ENCODE data around the gene GALNT9. TPM values are rescaled to one million over a fixed set of nuclear protein-coding genes. Genes with fewer than 3 reads are reported as not detected.

Gene GALNT9
- total and polyA plus RNA-seq, 2 experiments from 2014 or later: 0.33 to 1.4 TPM

DNA sequence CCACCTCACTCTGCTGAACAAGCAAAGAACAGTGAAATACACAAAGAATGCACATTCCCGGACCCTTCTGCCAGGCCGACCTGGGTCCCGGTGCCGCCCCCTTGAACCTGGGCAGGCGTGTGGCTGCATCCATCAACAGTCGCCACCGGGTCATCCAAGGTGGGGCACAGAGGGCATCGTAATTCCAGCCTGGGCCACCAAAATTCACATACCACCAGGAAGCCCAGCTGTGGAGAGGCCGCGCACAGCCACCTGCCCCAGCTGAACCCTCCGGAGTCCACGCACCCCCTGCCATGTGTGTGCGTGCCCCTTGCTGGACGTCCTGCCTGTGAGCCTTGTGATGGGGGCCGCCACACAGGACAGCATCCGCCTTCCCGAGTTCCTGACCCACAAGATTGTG lies 99.5 kb downstream of the GALNT9 start:
- in situ Hi-C loops (cut with MboI): no loop called here
- Histone ChIP-seq H3K9me3 (ENCODE audit: low read depth) (no peaks in the 10 kb centered on the region), H3K4me1 (ENCODE audit: insufficient read depth) (no peaks in the 10 kb centered on the region), H3K79me2 (ENCODE audit: insufficient read depth) (no peaks in the 10 kb centered on the region), H3K4me2 (ENCODE audit: unreplicated experiment) (no peak overlapping the region), H3K27ac (no peak overlapping the region), H3K27me3 (replicated peaks; ENCODE audit: insufficient read depth) (peaks cover 25% of the 10 kb centered on the region; the same call in 1 of the 2 replicates), H3F3A (ENCODE audit: insufficient read depth) (no peaks in the 10 kb centered on the region), H4K20me1 (ENCODE audit: insufficient read depth) (no peaks in the 10 kb centered on the region), H3K9ac (no peak overlapping the region), H3K36me3 (ENCODE audit: low read depth) (no peaks in the 10 kb centered on the region), H2AFZ (no peak overlapping the region), H3K9me2 (ENCODE audit: insufficient read depth) (no peaks in the 10 kb centered on the region), H3K4me3 (no peak overlapping the region)
- DNase-seq: no peak
- WGBS, 2 experiments (ENCODE audit: low coverage in 1 of 2, low lambda C conversion rate in 2 of 2, missing lambda C conversion rate in 2 of 2): 78% methylated on average over 17 of the region's 17 CpGs
- no peak for TF ChIP-seq EZH2phosphoT487 (IDR thresholded peaks at IDR 0.05; ENCODE audit: insufficient read depth, low read depth)
- TF ChIP-seq EZH2 (IDR thresholded peaks at IDR 0.05; ENCODE audit: insufficient read depth, poor library complexity, severe bottlenecking): no peak

DNA sequence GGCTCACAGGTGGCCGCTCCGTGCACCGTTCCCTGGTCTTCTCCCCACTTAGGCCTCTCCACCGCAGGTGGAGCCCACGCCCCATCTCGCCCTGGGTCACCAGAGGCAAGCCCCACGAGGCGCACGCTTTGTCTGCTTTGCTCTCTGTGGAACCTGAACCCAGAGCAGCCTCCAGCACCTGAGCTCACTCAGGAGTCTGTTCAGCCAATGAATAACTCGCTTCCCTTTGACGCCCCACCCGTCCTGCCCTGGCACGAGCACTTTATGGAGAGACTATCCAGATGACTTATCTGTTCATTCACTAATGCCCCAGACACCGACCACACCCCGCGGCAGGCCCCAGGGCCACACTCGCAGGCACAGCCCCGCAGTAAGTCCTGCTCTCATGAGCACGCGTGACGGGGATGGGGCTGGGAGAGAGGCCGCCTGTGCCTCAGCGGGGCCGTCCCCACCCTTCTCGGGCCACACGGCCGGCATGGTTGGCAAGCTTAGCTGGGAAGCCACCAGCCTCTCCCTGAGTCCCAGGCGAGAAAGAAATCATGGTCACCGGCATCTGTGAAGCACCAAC lies 100.1 kb downstream of the GALNT9 start:
- in situ Hi-C loops (cut with MboI): no loop called here
- Histone ChIP-seq H2AFZ (no peak overlapping the region), H3K27ac (no peak overlapping the region), H3K79me2 (ENCODE audit: insufficient read depth) (no peaks in the 10 kb centered on the region), H4K20me1 (ENCODE audit: insufficient read depth) (no peaks in the 10 kb centered on the region), H3F3A (ENCODE audit: insufficient read depth) (no peaks in the 10 kb centered on the region), H3K4me2 (ENCODE audit: unreplicated experiment) (no peak overlapping the region), H3K4me1 (ENCODE audit: insufficient read depth) (no peaks in the 10 kb centered on the region), H3K9me3 (ENCODE audit: low read depth) (no peaks in the 10 kb centered on the region), H3K9me2 (ENCODE audit: insufficient read depth) (no peaks in the 10 kb centered on the region), H3K9ac (no peak overlapping the region), H3K27me3 (replicated peaks; ENCODE audit: insufficient read depth) (peaks cover 25% of the 10 kb centered on the region; the same call in 1 of the 2 replicates), H3K4me3 (no peak overlapping the region), H3K36me3 (ENCODE audit: low read depth) (no peaks in the 10 kb centered on the region)
- WGBS, 2 experiments (ENCODE audit: low coverage in 1 of 2, low lambda C conversion rate in 2 of 2, missing lambda C conversion rate in 2 of 2): 58 to 69% methylated on average over 21 to 29 of the region's 29 CpGs
- no peak for DNase-seq
- TF ChIP-seq EZH2 (IDR thresholded peaks at IDR 0.05; ENCODE audit: insufficient read depth, poor library complexity, severe bottlenecking) (no peak), EZH2phosphoT487 (IDR thresholded peaks at IDR 0.05; ENCODE audit: insufficient read depth, low read depth) (no peak)

DNA sequence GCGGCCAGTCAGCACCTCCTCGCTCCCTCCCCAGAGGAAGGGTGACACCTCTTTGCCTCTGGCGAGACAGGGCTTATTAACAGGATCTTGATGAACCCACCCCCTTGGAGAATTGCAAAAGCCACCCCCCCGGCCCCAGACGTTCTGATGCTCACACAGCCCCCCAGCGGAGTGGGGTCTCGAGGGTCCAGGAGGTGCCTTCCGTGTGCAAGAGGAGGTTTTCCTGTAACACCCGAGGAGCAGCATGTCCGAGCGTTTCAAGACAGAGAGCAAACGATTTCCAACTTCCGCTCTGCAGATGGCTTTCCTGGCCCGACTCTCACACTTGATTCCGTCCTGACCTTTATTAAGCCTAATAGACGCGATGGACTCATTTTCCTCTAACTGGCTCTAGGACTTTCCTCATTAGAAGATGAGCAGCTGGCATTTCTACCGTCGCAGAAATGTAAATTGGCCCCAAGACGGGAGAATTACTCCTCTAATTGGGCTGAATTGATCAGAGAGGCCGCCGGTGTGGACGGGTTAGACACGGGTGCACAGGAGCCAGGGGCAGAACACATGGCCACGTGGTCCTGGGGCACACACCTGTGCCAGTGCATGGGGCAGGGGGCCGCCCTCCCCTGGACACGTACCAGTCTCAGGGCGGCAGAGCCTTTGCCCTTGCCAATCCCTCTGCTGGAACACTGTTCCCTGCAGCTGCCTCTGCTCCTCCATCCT lies 100.8 kb downstream of the GALNT9 start:
- whole genome bisulfite sequencing, 2 experiments (ENCODE audit: low coverage in 1 of 2, low lambda C conversion rate in 2 of 2, missing lambda C conversion rate in 2 of 2): 47 to 49% methylated on average over 24 to 28 of the region's 28 CpGs
- Histone ChIP-seq H3K4me2 (ENCODE audit: unreplicated experiment) (no peak overlapping the region), H3K27me3 (replicated peaks; ENCODE audit: insufficient read depth) (peaks cover 25% of the 10 kb centered on the region; the same call in 1 of the 2 replicates), H3K9me3 (ENCODE audit: low read depth) (no peaks in the 10 kb centered on the region), H2AFZ (no peak overlapping the region), H3K4me1 (ENCODE audit: insufficient read depth) (no peaks in the 10 kb centered on the region), H3K36me3 (ENCODE audit: low read depth) (no peaks in the 10 kb centered on the region), H3K9ac (no peak overlapping the region), H3K4me3 (no peak overlapping the region), H3K9me2 (ENCODE audit: insufficient read depth) (no peaks in the 10 kb centered on the region), H3F3A (ENCODE audit: insufficient read depth) (no peaks in the 10 kb centered on the region), H3K79me2 (ENCODE audit: insufficient read depth) (no peaks in the 10 kb centered on the region), H4K20me1 (ENCODE audit: insufficient read depth) (no peaks in the 10 kb centered on the region), H3K27ac (no peak overlapping the region)
- TF ChIP-seq EZH2phosphoT487 (IDR thresholded peaks at IDR 0.05; ENCODE audit: insufficient read depth, low read depth) (no peak), EZH2 (IDR thresholded peaks at IDR 0.05; ENCODE audit: insufficient read depth, poor library complexity, severe bottlenecking) (no peak)
- no peak for DNase-seq
- in situ Hi-C loops (cut with MboI): no loop called here

DNA sequence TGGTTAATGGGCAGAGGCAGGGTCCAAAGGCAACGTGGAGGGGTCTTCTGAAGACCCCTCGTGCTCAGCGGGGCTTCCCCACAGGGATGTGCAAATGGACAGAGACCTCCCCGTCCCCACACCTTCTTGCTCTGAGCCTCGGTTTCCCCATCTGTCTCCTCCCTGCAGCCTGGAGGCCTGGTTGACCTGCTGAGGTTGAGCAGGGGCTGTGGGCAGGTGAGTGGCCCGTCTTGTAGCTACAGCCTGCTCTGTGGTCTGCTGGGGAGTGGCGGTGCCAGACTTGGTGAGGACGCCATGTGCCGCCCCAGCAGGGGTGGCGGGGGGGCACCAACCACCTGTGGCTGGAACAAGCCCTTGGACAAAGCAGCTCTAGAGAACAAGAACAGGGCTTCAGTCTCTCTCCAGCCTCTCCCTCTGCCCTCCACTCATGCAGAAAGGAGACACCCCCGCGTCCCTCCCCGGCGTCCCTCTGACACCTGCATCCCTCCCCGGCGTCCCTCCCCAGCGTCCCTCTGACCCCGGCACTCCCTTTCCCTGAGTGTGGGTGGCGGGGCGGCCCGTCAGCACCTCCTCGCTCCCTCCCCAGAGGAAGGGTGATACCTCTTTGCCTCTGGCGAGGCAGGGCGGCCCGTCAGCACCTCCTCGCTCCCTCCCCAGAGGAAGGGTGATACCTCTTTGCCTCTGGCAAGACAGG lies 101.5 kb downstream of the GALNT9 start:
- DNase-seq: no peak
- no peaks in the 10 kb centered on the region for H3K4me1 ChIP-seq (ENCODE audit: insufficient read depth)
- no peak overlapping the region for H3K4me2 ChIP-seq (ENCODE audit: unreplicated experiment)
- in situ Hi-C loops (cut with MboI): no loop called here
- no peaks in the 10 kb centered on the region for H3K79me2 ChIP-seq (ENCODE audit: insufficient read depth)
- no peak overlapping the region for H3K4me3 ChIP-seq
- TF ChIP-seq EZH2 (IDR thresholded peaks at IDR 0.05; ENCODE audit: insufficient read depth, poor library complexity, severe bottlenecking): no peak
- no peak for TF ChIP-seq EZH2phosphoT487 (IDR thresholded peaks at IDR 0.05; ENCODE audit: insufficient read depth, low read depth)
- no peaks in the 10 kb centered on the region for H4K20me1 ChIP-seq (ENCODE audit: insufficient read depth)
- 33 to 44% methylated on average over 10 to 26 of the region's 26 CpGs for WGBS, 2 experiments (ENCODE audit: low coverage in 1 of 2, low lambda C conversion rate in 2 of 2, missing lambda C conversion rate in 2 of 2)
- H3K27ac ChIP-seq: no peak overlapping the region
- no peaks in the 10 kb centered on the region for H3K9me3 ChIP-seq (ENCODE audit: low read depth)
- no peaks in the 10 kb centered on the region for H3K9me2 ChIP-seq (ENCODE audit: insufficient read depth)
- H3K27me3 ChIP-seq (replicated peaks; ENCODE audit: insufficient read depth): peaks cover 25% of the 10 kb centered on the region; the same call in 1 of the 2 replicates
- no peaks in the 10 kb centered on the region for H3K36me3 ChIP-seq (ENCODE audit: low read depth)
- no peak overlapping the region for H2AFZ ChIP-seq
- no peaks in the 10 kb centered on the region for H3F3A ChIP-seq (ENCODE audit: insufficient read depth)
- H3K9ac ChIP-seq: no peak overlapping the region
